HFF-Myc (cell line): Measurements from ENCODE around the gene CHAF1A.

ENCODE experiments used
- DNase-seq: peaks from one replicate; pipeline ENCODE4 v3.0.0-alpha.2; 2011; ENCODE audit warnings: low read depth; ENCODE audit errors: extremely low read depth
- H3K4me3 ChIP-seq: replicated peaks from 2 replicates; pipeline ENCODE4 v1.5.1; 2011; ENCODE audit warnings: low read depth, mild to moderate bottlenecking, control low read depth, low read length
- TF ChIP-seq, protein P1 (sequence below): IDR thresholded peaks from 2 replicates; pipeline ENCODE4 v1.5.1; 2012; ENCODE audit warnings: mild to moderate bottlenecking, low read depth, low read length, control low read depth; ENCODE audit errors: missing control alignments

The CHAF1A gene

GRCh38 chr19:4441994-4442818 is 39.8 kb downstream of the CHAF1A start:
- TF ChIP-seq, protein P1, sequence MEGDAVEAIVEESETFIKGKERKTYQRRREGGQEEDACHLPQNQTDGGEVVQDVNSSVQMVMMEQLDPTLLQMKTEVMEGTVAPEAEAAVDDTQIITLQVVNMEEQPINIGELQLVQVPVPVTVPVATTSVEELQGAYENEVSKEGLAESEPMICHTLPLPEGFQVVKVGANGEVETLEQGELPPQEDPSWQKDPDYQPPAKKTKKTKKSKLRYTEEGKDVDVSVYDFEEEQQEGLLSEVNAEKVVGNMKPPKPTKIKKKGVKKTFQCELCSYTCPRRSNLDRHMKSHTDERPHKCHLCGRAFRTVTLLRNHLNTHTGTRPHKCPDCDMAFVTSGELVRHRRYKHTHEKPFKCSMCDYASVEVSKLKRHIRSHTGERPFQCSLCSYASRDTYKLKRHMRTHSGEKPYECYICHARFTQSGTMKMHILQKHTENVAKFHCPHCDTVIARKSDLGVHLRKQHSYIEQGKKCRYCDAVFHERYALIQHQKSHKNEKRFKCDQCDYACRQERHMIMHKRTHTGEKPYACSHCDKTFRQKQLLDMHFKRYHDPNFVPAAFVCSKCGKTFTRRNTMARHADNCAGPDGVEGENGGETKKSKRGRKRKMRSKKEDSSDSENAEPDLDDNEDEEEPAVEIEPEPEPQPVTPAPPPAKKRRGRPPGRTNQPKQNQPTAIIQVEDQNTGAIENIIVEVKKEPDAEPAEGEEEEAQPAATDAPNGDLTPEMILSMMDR, result no peak
- no peak for DNase-seq
- no peak overlapping the region for H3K4me3 ChIP-seq

- TF ChIP-seq, protein P1, result no peak
- DNase-seq, result no peak
- H3K4me3 ChIP-seq, result no peak overlapping the region
Observed at GRCh38 chr19:4442819-4443146, 40.3 kb downstream of the CHAF1A start.

DNA sequence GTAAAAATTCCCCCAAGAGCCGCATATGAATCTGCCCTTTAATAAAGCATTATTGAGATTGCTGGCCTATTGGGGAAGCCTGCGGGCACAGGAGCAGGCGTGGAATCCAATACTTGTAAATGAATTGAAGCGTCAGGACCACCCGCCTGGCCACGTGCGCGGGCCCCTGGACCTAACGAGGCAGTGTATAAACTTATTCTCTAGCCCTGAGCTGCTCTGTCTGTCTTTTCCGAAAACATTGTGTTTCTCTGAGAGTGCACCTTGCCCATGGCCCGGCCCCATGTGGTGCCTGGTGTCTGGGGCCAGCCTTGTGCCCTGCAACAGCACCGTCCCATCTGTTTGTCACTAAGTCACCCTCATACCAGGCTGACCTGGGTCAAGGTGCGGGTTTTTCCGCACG is 40.7 kb downstream of the CHAF1A start:
- no peak overlapping the region for H3K4me3 ChIP-seq
- DNase-seq, result no peak
- TF ChIP-seq, protein P1, result no peak

DNA sequence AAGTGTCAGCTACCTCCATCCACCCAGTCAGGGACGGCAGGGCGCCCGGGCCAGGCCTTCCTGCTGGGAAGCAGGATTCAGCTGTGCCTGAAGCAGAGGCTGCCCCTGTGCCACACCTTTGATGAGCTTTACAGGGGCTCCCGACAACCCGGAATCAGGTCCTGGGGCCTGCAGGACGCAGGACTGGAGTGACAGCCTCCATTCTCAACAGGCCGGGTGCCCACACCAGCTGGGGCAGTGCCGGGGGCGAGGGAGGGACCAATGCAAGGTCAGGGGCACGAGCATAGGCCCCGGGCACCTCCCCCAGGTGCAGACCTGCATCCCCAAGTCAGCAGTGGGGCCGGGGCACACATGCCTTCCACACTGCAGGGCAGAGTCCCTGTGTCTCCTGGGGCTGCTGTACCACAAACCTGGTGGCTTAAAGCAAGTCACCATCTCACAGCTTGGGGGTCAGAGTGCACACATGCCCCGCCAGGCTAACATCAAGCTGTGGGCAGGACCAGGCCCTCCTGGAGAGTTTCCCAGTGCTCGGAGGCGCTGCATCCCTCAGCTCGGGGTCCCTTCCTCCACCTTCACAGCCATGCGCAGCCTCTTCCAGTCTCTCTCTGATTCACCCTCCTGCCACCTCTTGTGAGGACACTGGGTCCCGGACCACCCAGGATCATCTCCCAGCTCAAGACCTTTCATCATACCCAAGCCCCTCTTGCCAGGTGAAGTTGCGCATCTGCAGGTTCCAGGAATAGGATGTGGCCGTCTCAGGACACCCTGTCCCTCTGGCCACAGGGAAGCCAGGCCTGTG is 41.7 kb downstream of the CHAF1A start:
- TF ChIP-seq, protein P1, result no peak
- no peak overlapping the region for H3K4me3 ChIP-seq
- DNase-seq, result no peak

DNA sequence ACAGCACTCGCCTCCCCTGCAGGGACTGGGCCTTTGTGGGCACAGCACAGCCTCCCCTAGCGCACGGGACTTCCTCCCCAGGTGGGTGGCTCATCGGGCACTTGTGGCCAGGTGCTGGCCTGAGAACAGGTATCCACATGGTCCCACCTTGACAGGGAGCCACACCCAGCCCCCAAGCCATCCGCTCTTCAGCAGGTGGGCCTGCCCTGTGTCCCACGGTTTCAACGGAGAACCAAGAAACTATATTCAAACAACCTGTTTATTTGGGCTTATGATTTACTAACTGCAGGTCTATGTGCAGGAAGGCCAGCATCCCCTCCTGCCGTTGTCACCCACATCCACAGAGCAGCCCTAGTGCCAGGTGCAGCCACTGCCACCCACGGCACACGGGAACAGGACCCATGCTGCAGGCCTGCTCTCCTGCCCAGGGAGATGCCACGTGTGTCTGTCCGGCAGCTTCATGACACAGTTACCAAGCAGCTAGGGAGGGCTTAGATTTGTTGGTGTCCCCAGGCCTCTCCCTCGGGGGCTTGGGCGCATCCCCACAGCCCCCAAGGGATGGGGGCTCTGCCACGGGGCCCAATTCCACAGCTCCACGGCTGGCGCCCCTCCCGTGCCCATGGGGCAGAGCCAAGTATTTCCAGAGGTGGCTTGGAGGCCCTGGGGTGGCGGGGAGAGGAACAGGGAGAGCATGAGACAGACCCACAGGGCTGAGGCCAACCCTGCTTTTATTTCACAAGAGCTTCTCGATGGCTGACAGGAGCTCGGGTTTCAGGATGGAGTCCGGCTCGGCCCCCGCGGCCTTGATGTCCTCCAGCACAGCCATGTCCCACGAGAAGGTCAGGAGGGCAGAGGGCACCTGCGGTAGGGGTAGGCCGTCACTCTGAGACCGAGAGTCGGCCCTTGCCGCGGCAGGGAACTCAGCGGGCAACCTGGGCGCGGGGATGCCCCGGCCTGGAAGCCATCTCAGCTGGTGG is 42.6 kb downstream of the CHAF1A start:
- TF ChIP-seq, protein P1, result no peak
- DNase-seq, result no peak
- H3K4me3 ChIP-seq, result no peak overlapping the region

GRCh38 chr19:4445963-4446703 is 43.7 kb downstream of the CHAF1A start:
- TF ChIP-seq, protein P1, result no peak
- no peak overlapping the region for H3K4me3 ChIP-seq
- DNase-seq, result no peak
